HUDEP-2 (cell line): ENCODE data around the gene ZNF701.

ENCODE experiments used
- DNase-seq, 76 experiments: peaks; one replicate each; lab custom pipeline; 2025; ENCODE audit not compliant: unreplicated experiment in 76 of 76; lab: John Stamatoyannopoulos, UW

ZNF701 gene

GRCh38 chr19:52635786-52636570, 65.9 kb downstream of the ZNF701 start:
- DNase-seq: no peak
